NCI-H446 treated with DMSO at 0.1 percent for 48 hours (cell line): ENCODE data around the gene TMEM183A.

ENCODE experiments used
- DNase-seq: peaks from one replicate; lab custom pipeline; 2025; lab: John Stamatoyannopoulos, UW

The TMEM183A gene

GRCh38 chr1:203045821-203046594 is 38.8 kb downstream of the TMEM183A start:
- no peak for DNase-seq

DNA sequence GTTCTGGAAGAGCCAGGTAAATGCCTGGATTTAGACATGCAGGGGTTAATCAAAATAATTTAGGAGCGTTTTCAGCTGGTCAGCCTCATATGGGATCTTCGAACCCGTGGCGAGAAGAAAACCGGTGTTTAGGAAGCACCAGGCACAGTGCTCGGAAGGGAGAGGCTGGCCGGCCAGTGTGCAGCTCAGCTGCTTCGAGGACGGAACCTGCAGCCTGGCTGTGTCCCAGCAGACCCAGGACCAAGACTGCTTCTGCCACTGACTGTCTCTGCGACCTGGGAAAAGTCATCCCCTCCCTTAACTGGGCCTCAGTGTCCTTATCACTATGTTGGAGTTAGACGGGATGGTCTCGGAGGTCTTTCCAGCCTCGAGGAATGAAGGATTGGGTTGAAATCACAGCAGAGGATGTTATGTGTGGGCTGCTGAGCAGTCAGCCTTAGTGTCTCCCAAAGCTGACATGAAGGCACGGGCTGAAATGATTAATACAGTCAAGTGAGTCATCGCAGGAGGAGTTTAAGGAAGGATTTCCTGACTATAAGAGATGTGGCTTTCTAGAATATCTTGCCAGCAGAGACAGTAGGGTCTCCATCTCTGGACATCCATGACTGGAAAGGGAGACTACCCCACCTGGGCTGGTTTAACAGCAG is 39.9 kb downstream of the TMEM183A start:
- no peak for DNase-seq

DNA sequence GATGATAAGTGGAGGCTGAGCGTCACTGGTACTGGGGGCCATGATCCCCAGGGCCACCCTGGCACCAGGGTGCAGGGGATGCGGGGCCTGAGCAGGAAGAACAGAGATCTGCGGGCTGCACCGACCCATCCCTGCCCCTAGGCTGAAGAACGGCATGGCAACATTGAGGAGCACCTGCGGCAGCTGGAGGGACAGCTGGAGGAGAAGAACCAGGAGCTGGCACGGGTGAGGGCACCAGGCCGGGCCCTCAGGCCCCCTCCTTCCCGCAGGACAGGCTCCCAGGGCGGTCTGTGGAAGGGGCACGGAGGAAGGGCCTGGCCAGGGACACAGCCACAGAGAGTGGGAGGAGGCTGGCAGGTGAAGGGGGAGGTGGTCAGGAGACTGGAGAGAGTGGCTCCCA is 40.9 kb downstream of the TMEM183A start:
- no peak for DNase-seq

GRCh38 chr1:203048555-203049051 is 41.4 kb downstream of the TMEM183A start:
- DNase-seq = no peak

DNA sequence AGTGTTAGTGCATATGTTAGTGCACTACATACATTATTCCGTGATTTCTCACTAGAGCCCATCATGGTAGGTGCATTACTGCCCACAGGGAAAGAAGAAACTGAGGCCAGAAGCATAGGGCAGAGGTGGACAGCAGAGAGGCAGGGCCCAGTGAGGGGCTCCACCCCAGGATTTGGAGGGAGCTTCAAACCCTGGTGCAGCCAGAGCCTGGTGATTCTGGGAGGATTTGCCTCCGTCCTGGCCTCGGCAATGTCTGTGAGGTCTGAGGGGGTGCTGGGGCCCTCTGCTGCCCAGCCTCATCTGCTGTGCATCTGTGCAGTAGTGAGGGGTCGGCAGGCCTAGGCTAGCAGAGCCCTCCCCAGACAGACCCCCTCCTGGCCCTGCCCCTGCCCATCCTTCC is 41.9 kb downstream of the TMEM183A start:
- DNase-seq = no peak

GRCh38 chr1:203049576-203050180 is 42.5 kb downstream of the TMEM183A start:
- DNase-seq = no peak

DNA sequence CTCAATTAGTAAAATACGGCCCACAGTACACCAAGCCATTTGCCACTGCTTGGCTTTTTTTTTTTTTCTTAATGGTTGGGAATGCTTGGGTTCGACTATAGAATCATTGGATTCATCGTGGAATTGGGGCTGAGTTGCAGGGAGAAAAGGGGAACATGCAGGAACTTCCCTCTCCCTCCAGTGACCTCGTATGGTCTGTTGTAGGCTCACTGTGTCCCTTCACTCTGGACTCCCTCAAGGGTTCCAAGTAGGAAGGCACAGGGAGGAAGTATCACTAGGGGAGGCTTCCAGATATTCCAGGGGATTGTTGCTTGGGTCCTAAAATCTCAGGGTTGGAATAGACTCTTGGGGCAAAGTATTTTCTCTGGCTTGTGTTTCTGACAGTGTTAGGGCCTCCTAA is 43.7 kb downstream of the TMEM183A start:
- no peak for DNase-seq

DNA sequence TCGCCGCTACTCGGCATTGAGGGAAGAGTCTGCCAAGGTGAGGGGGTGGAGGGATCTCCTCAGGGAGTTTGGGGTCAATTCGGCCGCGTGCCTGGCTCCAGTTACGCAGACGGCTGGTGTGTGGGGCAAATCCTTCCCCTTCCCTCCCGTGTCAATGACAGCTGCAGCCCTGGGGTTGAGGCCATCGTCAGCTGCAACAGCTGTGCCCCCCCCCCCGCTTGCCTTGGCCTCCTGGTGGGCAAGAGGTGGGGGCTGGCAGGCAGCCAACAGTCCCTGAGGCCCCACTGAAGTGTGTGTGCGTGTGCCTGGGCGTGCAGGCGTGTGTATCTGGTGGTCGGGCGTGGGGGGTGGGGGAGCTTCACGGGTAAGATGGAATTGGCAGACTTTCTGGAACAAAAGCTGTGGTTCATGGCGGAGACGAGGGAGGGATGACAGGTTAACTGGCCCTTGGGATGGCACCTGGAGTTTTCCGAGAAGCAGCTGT is 44.7 kb downstream of the TMEM183A start:
- no peak for DNase-seq

- no peak for DNase-seq
Measured at GRCh38 chr1:203052601-203053000, 45.4 kb downstream of the TMEM183A start.

- DNase-seq = no peak
Measured at GRCh38 chr1:203054184-203054583, 47.0 kb downstream of the TMEM183A start.

GRCh38 chr1:203054642-203055041 is 47.5 kb downstream of the TMEM183A start:
- DNase-seq = no peak

GRCh38 chr1:203055161-203055799 is 48.1 kb downstream of the TMEM183A start:
- DNase-seq = no peak

DNA sequence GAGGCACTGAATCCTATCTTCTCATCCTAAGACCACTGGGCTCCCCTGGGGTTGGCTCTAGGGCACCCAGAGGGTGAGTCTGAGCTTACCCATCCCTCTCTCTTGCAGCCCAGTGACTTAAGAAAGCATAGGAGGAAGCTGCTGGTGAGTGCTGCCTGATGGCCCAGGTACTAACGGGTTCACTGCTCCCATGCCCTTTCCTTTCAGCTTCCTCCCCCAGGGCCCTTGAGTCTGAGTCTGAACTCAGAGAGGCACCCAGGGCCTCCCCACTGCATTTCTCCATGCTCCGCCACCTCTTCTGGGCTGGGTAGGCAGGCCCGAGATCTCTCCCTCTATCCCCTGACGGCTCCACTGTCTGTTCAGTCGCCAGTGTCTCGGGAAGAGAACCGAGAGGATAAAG is 48.8 kb downstream of the TMEM183A start:
- DNase-seq = no peak

DNA sequence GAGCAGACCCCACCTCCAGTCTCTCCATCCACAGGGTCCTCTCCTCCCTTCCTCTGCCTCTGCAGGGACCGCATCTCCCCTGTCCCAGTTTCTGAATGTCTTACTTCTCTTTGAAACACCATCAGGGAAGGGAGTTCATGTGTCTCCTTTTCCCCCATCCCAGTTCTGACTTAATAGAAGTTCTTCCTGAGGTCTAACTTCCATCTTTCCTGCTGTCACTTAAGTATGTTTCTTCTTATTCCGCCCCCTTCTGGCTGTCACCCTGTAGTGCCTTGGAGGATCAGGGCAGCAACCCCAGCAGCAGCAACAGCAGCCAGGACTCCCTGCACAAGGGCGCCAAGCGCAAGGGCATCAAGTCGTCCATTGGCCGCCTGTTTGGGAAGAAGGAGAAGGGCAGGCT is 49.3 kb downstream of the TMEM183A start:
- no peak for DNase-seq

DNA sequence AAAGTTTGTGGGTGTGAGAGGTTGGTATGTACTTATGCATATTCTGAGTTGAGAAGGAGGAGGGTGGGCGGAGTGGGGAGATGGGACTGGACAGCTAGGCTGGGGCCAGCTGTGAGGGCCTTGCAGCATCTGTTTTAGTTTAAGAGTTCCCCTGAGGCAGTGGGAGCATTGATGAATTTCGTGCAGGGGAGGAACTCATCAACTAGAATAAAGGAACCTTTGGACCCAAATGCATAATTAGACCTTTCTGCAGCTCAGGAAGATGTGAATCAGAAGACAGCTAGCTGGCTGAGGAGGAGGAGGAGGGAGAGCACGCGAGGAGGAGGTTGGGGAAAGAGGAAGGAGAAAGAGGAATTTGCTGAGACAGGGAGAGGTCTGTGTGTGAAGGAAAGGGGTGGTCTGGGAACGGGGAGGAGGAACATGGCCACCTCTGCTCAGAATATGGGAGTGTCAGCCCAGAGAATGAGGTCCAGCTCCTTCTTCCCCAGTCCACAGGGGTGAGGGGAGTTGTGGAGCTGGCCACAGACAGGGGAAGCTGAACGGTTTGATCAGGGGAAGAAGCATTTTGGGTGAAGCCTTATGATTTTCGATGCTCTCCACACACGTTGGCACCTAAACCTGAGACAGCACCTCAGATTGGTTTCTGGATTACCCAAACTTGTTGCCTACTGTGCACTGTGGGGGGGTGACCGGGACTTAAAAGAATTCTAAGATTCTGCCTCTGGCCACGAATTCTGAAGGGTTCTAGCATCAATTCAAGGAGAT is 50.9 kb downstream of the TMEM183A start:
- DNase-seq = no peak

DNA sequence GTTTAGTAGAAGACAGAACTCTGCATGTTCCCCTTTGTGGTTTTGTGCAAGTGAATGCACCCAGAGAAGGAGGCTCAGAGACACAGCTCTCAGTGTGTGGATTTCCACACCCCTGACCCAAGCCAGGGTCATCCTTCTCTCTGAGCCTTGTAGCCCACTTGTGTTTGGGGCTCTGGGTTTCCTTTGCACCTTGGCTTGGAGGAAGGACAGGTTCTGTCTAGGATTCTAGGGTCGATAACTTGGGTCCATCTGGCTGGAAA is 51.4 kb downstream of the TMEM183A start:
- no peak for DNase-seq

GRCh38 chr1:203059485-203059884 is 52.3 kb downstream of the TMEM183A start:
- no peak for DNase-seq

DNA sequence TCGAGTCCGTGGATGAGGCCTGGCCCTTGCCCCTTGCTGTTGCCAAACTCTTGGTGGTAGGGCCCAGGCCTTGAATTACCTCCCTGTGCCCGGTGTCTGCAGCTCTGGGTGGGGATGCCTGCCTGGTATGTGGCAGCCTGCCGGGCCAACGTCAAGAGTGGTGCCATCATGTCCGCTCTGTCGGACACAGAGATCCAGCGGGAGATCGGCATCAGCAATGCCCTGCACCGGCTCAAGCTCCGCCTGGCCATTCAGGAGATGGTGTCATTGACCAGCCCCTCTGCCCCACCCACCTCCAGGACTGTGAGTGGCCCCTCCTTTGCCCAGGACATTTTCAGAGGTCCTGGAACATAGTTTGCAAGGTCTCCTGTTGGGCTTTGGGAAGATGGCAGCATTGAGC is 52.9 kb downstream of the TMEM183A start:
- no peak for DNase-seq

DNA sequence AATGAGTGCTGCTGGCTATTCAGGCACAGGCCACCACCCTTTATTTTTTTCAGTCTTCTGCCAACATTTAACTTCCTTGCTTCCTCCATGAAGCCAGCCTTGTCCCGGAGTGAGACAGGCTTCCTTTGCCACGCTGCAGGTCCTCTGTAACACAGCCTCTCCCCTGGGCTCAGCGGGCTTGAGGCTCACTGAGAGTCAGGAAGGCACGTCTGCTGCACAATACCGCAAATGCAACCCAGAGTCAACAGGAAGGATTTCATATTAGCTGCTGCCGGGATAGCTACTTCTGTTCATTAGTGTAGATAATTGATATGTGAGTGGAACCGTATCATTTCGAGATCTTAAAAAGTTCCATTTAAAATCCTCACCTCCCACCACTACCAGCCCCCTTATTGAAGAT is 56.1 kb downstream of the TMEM183A start:
- no peak for DNase-seq

GRCh38 chr1:203065191-203065590 is 58.0 kb downstream of the TMEM183A start:
- no peak for DNase-seq

GRCh38 chr1:203065986-203066385 is 58.8 kb downstream of the TMEM183A start:
- no peak for DNase-seq

- no peak for DNase-seq
Measured at GRCh38 chr1:203066965-203067364, 59.8 kb downstream of the TMEM183A start.
